HG03469 (cell line): Measurements from ENCODE around the gene IL24.
"Not testable (repeated sequence)": the region's sequence is repeated elsewhere in the genome, so short reads cannot be mapped to it uniquely, and the experiment has no call there.

Experiments
- ATAC-seq: cut with Tn5 transposase; IDR thresholded peaks from one replicate; pipeline ENCODE4 v1.9.1; 2021; ENCODE audit warnings: mild to moderate bottlenecking, moderate library complexity, moderate number of reproducible peaks; ENCODE audit not compliant: unreplicated experiment

IL24 gene, protein sequence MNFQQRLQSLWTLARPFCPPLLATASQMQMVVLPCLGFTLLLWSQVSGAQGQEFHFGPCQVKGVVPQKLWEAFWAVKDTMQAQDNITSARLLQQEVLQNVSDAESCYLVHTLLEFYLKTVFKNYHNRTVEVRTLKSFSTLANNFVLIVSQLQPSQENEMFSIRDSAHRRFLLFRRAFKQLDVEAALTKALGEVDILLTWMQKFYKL

DNA sequence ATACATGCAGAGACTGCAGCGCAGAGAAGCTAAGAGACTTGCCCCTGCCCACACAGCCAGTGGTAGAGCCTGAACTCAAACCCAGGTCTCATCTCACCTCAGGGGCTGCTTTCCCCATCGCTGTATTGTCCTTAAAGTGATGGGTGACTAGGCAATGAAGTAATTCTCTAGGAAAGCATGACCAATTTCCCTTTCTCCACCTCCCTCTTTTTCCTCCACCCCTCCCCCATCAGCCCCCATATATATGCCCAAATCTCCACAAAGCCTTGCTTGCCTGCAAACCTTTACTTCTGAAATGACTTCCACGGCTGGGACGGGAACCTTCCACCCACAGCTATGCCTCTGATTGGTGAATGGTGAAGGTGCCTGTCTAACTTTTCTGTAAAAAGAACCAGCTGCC lies at the start of gene IL24:
TSS of gene IL24 (plus strand) at position 269 of the 400 bp plus-strand sequence. CDS start 390 bp downstream, outside the sequence.
- no peak for ATAC-seq

DNA sequence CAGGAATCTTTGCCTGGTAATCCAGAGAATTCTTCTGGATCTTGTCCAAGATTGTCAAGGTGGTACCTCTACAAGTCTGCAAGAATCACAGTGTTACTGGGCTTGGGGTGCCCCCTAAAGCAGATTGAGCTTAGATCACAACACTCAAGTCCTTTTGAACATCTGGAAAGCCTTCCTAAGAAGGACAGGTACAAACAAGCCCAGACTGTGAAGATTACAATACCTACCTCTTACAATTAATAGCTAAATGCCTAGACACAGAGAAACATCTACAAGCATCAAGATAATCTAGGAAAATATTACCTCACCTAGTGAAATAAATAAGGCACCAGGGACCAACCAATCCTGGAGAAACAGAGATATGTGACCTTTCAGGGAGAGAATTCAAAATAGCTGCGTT lies 49.3 kb upstream of the IL24 start:
- ATAC-seq: no peak

DNA sequence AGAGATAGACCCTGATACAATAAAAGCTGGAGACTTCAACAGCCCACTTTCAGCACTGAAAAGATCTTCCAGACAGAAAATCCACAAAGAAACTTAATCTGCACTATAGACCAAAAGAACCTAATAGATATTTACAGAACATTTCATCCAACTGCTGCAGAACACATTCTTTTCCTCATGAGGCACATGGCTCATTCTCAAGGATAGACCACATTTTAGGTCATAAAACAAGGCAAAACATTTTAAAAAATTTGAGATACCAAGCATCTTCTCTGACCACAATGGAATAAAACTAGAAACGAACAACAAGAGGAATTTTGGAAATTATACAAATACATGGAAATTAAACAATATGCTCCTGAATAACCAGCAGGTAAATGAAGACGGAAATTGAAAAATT lies 46.8 kb upstream of the IL24 start:
- ATAC-seq: no peak

GRCh38 chr1:206851341-206852010 lies 45.8 kb upstream of the IL24 start:
- no peak for ATAC-seq

GRCh38 chr1:206852662-206853061 lies 44.6 kb upstream of the IL24 start:
- not testable (repeated sequence) for ATAC-seq

GRCh38 chr1:206853696-206854095 lies 43.5 kb upstream of the IL24 start:
- ATAC-seq: not testable (repeated sequence)

GRCh38 chr1:206854401-206855129 lies 42.7 kb upstream of the IL24 start:
- no peak for ATAC-seq

DNA sequence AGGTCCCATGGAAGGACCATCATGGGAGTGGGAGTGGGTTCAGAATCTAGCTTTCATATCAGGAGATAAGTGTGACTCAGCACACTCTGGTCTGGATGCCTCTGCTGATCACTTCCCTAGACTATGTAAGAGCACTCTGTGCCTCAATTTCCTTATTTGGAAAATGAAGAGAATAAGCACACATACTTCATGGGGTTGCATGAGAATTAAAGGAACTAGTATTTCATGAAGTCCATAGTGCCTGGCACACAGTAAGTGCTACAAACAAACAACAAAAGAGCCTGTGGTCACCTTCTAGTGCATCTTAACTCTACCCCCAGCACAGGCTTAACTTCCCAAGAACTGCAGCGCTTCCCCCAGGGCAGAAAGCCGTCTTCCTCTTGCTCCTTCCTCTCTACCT lies 41.4 kb upstream of the IL24 start:
- ATAC-seq: no peak

DNA sequence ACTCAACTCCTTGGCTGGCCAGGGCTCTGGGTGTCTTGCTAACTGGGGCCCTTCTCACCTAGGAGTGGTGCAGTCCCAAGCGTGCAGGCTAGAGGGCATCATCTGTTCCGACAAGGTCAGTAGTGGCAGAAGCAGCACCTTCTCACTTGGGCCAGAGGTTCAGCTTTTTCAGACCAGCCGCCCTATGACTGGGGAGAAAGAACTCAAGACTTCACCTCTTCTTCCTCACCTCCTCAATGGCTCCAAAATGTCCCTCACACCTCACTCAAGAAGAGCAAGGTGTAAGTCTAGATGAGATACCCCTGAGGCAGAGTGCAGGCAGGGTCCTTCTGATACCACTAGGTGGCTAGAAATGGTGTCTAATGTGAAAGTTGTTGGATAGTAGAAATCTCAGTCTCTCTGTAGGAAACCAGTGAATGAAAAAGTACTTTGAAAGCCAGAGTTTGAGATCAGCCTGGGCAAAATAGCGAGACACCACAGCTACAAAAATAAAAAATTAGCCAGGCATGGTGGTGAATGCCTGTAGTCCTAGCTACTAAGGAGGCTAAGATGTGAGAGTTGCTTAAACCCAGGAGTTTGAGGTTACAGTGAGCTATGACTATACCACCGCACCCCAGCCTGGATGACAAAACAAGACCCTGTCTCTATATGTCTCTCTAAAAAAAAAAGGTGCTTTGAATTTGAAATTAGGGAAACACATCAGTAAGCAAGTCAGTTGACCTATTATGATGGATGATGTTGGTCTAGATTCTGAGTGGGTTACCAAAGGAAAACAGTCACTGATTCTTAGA lies 40.4 kb upstream of the IL24 start:
- ATAC-seq: no peak

DNA sequence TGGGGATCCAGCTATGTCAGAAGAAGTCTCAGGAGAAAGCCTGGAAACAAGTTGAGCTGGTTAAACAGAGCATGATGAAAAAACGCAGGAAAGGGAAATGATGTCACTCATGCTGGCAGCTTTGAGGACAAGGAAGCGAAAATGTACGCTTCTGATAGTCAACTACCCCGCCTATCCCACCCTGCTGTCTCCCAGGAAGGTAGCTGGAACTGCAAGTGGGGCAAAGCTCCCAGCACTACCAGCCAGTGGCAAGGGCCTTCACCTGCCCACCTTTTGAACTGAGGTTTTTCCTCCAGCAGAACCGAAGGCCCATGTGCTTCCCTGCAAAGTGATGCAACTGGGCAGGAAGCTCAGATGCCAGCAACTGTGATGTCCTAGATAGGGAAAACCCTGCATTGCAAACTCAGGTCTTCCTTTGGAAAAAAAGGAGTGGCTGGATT lies 38.1 kb upstream of the IL24 start:
- no peak for ATAC-seq

- no peak for ATAC-seq
These were observed 37.1 kb upstream of the IL24 start for GRCh38 chr1:206860165-206860564.

DNA sequence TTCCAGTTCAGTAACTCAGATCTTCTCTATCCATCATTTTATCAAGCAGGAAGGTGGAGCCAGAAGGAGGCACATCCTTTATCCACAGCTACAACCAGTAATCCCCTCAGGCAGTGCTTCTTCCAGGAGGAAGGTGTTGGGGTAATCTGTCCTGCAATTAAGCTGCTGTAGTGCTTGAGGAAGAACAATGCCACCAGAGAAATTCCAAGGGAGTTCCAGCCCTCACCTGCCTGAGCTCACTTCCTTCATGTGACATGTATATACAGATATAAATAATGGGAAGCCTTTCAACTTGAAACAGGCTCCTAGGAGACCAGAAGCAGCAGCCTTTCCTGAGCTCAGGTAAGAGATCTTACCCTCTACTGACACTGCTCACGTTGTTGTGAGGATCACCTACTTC lies 34.0 kb upstream of the IL24 start:
- no peak for ATAC-seq

- ATAC-seq: no peak
These were observed 32.1 kb upstream of the IL24 start, which contains the start of gene IL20 for GRCh38 chr1:206864939-206865671. Gene IL20 (plus strand): TSS chr1:206865623. CDS start chr1:206865853, 230 bp downstream.

DNA sequence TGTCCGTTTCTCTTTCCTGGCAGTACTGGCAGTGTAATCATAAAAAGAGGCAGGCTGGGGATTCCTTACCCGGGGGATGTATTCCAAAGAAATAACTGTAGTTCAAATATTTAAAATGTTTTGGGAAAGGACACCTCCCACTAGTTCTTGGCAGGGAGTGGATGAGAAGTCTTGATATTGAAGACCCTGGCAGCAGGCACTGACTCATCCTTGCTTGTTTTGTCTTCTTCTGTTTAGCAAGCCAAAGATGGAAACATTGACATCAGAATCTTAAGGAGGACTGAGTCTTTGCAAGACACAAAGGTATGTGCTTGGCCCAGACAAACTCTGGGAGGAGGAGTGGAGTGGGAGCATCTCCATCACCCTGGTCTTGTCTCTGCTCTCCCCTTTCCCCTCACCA lies 31.2 kb upstream of the IL24 start:
- ATAC-seq: no peak

DNA sequence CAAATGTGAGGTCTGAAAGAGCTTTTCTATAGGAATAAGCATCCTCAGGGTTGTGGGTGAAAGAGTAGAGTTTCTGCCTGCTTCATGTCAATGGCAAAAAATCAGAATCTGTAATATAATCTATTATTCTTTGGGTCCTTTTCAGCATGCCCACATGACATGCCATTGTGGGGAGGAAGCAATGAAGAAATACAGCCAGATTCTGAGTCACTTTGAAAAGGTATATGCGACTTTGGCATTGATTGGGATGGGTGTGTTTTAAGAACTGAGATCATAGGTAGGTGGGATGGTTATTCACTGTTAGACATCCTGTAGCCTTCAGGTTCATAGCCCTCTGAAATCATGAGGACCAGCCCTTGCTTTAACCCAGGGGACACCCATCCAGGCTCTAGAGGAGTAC lies 30.0 kb upstream of the IL24 start:
- ATAC-seq: no peak

DNA sequence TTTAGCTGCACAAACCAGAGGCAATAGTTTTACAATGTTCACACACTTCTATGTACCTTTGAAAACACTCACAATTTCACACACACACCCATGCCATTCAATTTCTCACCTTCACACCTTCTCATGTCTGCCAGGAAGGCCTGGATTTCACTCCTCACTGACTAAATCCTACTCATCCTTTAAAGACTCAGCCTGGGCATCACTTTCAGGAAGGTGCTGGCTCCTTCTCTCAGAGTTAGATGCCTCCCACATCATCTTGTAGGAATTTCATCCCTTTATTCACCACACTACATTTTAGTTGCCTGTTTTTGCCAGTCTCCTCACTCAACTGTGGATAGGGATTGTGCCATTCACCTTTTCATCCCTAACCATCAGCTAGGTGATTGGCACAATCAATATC lies 29.5 kb upstream of the IL24 start:
- ATAC-seq: no peak

GRCh38 chr1:206868264-206868663 lies 29.0 kb upstream of the IL24 start:
- ATAC-seq: no peak

DNA sequence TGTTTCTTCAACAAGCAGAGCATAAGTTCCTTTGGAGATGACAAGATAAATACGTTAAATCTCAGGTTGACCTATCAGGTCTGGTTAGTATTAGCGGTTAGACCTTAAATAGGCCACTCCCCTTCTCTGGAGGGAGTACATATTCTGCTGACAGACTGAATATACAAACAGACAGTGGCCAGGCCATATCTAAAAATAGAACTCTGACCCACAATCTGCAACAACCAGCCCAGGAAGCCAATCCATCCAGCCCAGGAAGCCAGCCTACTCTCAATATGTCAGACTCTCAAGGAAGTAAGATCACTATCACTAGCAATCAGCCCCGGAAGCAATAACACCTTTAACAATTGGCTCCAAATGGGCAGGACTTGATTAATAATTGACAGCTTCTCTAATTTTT lies 25.1 kb upstream of the IL24 start:
- ATAC-seq: no peak

DNA sequence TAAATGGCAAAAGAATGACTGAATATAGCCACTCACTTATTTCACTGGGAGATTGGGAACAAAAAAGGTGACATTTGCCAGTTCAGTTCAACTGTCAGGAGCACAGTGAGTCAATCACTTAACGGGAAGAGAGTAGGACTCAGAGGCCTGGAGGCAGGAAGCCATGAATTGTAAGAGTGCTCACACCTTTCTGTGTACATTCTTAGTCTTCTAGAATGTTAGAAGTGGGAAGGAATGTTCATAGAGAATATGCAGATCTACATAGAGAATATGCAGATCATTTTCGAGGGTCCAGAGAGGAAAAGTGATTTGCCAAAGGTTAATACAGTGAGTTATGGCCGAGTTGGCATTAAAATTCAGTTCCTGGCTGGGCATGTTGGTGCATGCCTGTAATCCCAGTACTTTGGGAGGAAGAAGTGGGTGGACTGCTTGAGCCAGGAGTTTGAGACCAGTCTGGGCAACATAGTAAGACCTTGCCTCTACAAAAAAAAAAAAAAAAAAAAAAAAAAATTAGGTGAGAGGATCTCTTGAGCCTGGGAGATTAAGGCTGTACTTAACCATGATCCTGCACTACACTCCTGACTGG lies 23.5 kb upstream of the IL24 start:
- ATAC-seq: no peak

DNA sequence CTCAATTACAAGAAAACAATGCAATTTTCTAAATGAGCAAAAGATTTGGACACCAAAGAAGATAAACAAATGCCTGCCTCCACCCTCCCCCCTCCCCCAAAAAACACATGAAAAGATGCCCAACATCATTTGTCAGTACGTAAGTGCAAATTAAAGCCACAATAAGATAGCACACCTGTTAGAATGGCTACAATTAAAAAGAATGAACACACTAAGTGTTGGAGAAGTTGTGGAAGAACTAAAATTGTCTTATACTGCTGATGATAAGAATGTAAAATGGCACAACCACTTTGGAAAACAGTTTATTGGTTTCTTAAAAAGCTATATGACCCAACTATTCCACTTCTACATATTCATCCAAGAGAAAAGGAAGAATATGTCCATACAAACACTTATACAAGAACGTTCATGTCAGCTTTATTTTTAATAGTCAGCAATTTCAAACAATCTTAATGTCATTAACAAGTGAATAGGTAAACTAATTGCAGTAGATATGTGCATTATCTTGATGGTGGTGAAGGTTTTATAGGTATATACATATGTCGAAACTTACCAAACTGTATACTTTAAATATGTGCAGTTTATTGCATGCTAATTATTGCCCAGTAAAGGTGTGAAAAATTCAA lies 21.4 kb upstream of the IL24 start:
- ATAC-seq: no peak
